ENCODE measurements around the gene HDAC9.
A peak's percentile ranks its signal among the peaks of the same experiment; 100 is the strongest.
"Not testable (repeated sequence)": the region's sequence is repeated elsewhere in the genome, so short reads cannot be mapped to it uniquely, and the experiment has no call there.

The HDAC9 gene

DNA sequence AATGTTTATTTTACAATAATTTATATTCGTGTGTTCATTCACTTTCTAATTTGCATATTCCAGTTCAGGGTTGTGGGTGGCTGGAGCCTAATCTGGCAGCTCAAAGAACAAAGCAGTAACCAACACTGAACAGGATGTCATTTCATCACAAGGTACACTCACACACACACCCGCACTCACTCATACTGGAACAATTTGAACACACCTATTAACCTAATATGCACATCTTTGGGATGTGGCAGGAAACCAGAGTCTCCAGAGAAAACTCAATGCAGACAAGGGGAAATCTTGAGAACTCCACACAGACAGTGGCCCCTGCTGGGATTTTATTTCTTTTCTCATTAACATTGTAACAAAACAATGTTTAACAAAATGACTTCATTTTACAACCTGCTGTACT is 524.5 kb downstream of the HDAC9 start:
- DNase-seq (ENCODE audit: low read depth in 3 of 3), result no peak

DNA sequence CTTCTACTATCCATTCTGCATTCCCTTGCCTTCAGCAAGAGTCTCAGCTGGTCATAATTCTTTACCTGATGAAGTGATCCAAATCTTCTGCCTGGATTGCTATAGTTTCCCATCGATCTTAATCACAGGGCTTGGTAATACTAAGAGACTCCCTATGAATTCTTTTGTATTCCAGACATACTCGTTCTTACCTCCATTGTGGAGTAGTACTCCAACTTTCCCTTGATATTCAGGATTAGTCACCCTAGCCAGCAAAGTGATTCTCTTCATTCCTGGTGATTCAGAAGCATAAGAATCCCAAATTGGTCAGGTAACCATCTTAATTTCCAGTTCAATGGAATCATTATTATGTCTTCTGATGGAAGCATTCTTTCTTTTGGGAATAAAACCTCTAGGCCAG is 525.2 kb downstream of the HDAC9 start:
- no peak for DNase-seq (ENCODE audit: low read depth in 3 of 3)

DNA sequence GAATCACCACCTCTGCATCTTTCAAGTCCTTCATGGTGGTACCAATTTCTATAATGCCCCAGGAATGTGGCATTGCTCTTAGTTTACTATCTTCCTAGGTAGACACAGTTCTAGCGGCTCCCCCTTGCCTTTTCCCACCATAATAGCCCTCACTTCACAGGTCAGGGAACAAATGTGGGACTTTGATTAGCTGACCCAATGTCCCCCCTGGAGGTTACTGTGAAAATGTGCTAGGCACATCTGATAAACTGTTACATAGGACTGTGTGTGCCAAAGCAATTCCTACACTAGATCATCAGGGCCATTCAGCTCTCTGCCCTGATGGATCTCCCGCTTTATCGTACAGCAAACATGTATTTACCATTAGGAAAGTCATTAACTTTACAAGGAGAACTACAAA is 527.9 kb downstream of the HDAC9 start:
- no peak for DNase-seq (ENCODE audit: low read depth in 3 of 3)

DNA sequence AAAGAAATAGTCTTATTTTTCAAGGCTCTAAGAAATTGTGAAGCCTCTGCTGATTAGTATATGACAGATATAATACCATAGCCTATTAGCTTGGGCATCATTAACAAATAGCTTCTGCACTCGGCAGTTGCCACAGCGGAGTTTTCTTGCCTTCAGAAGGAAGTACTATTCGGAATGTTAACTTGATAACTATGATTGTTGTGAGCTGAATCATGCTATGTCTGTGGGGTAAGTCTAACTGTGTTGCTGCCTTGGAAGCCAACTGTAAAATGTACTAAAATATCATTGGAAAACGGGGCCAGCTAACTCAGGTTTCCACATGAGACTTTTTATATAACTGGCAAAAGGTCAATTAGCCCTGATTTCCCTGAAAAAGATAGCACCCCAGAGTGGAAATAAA is 528.7 kb downstream of the HDAC9 start:
- no peak for DNase-seq (ENCODE audit: low read depth in 3 of 3)

DNA sequence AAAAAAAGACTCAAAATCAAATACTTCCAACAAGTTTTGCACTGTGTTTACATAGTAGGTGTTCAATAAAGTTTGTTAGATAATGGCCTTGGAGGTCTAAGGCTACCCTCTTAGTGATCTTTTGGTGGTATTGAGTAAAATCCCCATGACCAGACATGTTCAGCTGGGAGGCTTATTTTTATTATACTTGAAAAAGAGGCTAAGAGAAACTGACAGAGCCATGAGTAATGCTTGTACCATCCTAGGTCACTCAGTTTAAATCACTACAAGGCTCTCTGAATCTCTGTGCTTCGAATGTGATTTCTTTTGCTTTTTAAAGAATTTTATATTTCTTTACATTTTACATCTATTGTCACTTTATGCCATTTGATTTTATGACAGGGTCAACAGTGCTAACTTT is 531.3 kb downstream of the HDAC9 start:
- DNase-seq (ENCODE audit: low read depth in 3 of 3), result no peak

DNA sequence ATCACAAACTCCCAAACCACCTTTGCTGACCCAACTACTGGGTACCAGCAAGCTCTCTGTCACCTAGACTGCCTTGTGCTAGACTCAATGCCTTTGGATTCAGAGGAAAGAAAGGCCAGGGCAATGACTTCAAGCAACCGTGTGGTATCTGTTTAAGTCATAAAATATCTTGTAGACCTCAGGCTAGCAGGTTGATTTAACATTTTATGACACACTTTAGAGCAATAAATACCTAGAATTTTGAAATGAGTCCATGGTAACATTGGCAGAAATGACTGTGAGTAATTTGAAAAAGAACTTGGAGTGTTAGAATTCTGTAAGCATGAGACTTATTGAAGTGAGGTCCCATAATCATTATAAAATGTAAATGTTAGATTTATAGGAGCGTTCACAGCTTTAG is 534.7 kb downstream of the HDAC9 start:
- DNase-seq (ENCODE audit: low read depth in 3 of 3), result no peak

DNA sequence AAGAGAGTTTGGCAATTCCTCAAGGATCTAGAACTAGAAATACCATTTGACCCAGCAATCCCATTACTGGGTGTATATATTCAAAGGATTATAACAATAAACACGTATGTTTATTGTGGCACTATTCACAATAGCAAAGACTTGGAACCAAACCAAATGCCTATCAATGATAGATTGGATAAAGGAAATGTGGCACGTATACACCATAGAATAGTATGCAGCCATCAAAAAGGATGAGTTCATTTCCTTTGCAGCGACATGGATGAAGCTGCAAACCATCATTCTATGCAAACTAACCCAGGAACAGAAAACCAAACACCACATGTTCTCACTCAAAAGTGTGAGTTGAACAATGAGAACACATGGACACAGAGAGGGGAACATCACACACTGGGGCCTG is 537.4 kb downstream of the HDAC9 start:
- not testable (repeated sequence) for DNase-seq (ENCODE audit: low read depth in 3 of 3)

DNA sequence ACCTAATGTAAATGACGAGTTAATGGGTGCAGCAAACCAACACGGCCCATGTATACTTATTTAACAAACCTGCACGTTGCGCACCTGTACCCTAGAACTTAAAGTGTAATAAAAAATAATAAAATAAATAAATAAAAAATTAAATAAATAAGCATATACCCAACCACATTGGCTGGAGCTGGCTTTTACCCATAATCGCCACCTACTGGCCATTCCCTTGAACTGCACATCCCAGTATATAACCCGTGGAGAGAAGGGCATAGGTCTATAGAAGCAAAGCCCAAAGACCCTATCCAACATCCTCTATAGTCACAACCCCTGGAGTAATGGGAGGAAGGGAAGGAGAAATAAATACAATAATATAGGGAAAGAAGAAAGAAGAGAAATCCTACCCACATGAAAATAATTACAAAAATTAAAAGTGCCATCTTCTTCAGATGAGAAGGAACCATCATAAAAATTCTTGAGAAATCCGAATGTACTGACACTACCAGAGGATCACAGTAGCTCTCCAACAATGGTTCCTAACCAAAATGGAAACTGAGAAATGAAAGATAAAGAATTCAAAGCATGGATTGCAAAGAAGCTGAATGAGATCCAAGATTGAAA is 556.3 kb downstream of the HDAC9 start:
- peak in 2 of 3 experiments; percentile 2 to 13 for DNase-seq (ENCODE audit: low read depth in 3 of 3)
